Measurements from ENCODE around the gene PRC1. TPM values are rescaled to one million over a fixed set of nuclear protein-coding genes. Genes with fewer than 3 reads are reported as not detected.
A peak's percentile ranks its signal among the peaks of the same experiment; 100 is the strongest.

The PRC1 gene
- polyA plus RNA-seq, 3 donors from 2014 or later: 1.1 to 4.1 (median 1.5) TPM

DNA sequence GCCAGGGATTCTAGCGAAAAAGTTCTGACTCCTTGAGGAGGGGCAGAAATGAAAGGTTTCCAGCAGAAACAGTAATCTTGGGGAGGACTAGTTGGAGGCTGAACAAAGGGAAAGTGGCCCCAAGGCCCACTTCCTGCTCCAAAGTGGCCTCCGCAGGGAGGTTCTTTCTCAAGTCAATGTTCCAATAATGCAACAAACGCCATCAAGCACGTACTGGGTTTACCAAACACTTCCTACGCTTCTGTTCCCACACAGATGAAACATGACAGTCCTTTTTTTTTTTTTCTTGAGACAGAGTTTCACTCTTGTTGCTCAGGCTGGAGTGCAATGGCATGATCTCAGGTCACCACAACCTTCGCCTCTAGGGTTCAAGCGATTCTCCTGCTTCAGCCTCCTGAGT is 49.2 kb downstream of the PRC1 start:
- Mint-ChIP-seq H3K27ac (no peak overlapping the region), H3K36me3 (peaks cover 10 to 33% (median 17%) of the 10 kb centered on the region in 3 donors), H3K4me3 (no peak overlapping the region), H3K9me3 (no peaks in the 10 kb centered on the region), H3K27me3 (ENCODE audit: low read depth in 3 of 3) (no peaks in the 10 kb centered on the region), H3K4me1 (no peaks in the 10 kb centered on the region)
- no peak for DNase-seq

DNA sequence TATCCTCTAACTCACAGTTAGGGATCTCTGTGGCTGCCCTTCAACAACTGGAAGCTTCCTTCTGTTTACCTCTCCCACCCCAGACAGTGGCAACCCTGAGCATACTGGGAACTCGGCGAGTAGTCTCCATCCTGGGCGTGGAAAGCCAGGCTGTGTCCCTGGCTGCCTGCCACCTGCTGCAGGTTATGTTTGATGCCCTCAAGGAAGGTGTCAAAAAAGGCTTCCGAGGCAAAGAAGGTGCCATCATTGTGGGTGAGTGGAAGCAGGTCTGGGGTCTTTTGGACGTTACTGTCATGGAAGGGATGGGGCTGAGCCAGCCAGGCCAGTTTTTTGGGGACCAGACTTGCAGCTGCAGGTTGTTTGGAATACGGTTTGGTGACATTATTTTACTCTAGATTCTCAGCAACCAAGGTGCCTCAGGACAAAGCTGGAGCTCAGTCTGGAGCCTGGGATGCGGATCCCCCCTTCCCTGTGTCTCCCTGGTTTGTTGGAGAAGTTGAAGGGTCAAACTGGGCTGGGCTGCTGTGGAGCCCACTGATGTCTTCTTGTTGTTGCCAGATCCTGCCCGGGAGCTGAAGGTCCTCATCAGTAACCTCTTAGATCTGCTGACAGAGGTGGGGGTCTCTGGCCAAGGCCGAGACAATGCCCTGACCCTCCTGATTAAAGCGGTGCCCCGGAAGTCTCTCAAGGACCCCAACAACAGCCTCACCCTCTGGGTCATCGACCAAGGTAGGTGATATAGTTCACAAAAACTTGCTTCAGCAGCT is 51.8 kb downstream of the PRC1 start:
- no peak overlapping the region for H3K27ac Mint-ChIP-seq
- no peaks in the 10 kb centered on the region for H3K4me1 Mint-ChIP-seq
- no peak for DNase-seq
- no peak overlapping the region for H3K4me3 Mint-ChIP-seq
- H3K36me3 Mint-ChIP-seq: peaks cover 10 to 43% (median 12%) of the 10 kb centered on the region in 3 donors
- no peaks in the 10 kb centered on the region for H3K9me3 Mint-ChIP-seq
- no peaks in the 10 kb centered on the region for H3K27me3 Mint-ChIP-seq (ENCODE audit: low read depth in 3 of 3)

DNA sequence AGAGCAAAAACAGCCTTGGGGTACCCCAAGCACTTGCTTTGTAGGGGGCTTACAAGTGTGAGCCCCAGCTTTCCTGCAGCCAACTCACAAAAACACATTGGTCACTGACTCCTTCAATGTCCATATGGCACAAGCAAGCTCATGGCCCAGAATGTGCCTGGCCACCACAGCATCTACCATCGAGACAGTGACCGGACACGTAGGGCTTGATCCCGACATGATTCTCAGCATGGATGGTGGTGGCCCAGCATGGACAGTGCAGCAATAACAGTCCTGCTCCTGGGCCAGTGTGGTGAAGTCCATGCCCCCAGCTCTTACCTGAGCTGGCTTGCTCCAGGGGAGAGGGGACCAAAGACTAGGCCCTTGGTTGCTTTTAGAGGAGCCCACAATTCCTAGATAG is 53.3 kb downstream of the PRC1 start:
- Mint-ChIP-seq H3K27me3 (ENCODE audit: low read depth in 3 of 3) (no peaks in the 10 kb centered on the region), H3K36me3 (peaks cover 12 to 40% (median 13%) of the 10 kb centered on the region in 3 donors), H3K27ac (peak overlapping the region in 1 of 6 donors; percentile 12), H3K4me1 (peaks cover 9 to 10% of the 10 kb centered on the region in 2 donors), H3K4me3 (no peak overlapping the region), H3K9me3 (no peaks in the 10 kb centered on the region)
- DNase-seq: no peak

DNA sequence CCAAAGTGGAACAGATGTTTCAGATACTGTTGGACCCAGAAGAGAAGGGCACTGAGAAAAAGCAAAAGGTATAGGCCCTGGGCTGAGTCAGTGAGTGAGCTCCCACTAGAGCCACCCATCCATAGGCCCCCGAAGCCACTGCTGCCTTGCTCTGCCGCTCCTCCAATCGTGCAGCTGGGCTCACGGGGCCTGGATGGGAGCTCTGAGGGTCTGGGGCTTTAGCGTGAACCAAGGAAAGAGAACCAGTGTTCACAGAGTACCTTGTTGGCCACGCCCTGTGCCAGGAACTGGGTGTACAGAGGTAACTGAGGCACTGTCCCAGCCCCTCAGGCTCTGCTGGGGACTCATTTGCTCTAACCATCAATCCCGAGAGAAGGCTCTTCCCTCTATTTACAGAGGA is 54.6 kb downstream of the PRC1 start:
- peaks cover 11 to 36% (median 12%) of the 10 kb centered on the region in 3 donors for H3K36me3 Mint-ChIP-seq
- peaks cover 15 to 17% of the 10 kb centered on the region in 2 donors for H3K4me1 Mint-ChIP-seq
- H3K4me3 Mint-ChIP-seq: no peak overlapping the region
- H3K27me3 Mint-ChIP-seq (ENCODE audit: low read depth in 3 of 3): no peaks in the 10 kb centered on the region
- H3K27ac Mint-ChIP-seq: no peak overlapping the region
- DNase-seq: no peak
- no peaks in the 10 kb centered on the region for H3K9me3 Mint-ChIP-seq

DNA sequence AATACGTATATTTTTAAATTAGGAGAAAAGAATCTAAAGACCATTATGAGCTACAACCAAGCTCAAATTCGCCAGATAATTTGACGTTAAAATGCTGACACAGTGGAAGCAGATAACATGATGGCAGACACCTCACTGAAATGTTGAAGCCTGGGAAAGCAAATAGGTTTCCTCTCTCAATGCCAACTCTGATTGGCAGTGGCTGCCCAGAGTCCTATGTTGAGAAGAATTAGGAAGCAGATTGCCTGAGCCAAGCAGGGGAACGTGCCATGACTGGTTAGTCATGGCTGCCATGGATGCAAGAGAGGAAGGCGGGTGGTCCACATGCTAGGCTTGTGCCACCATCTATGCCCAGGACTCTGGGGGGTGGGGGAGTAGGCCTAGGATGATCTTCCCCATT is 56.1 kb downstream of the PRC1 start:
- no peak overlapping the region for H3K4me3 Mint-ChIP-seq
- peaks cover 8 to 30% (median 12%) of the 10 kb centered on the region in 3 donors for H3K36me3 Mint-ChIP-seq
- H3K27ac Mint-ChIP-seq: no peak overlapping the region
- DNase-seq: no peak
- no peaks in the 10 kb centered on the region for H3K9me3 Mint-ChIP-seq
- peaks cover 22 to 26% of the 10 kb centered on the region in 2 donors for H3K4me1 Mint-ChIP-seq
- peaks cover 0 to 2% (median 2%) of the 10 kb centered on the region in 3 donors for H3K27me3 Mint-ChIP-seq (ENCODE audit: low read depth in 3 of 3)

DNA sequence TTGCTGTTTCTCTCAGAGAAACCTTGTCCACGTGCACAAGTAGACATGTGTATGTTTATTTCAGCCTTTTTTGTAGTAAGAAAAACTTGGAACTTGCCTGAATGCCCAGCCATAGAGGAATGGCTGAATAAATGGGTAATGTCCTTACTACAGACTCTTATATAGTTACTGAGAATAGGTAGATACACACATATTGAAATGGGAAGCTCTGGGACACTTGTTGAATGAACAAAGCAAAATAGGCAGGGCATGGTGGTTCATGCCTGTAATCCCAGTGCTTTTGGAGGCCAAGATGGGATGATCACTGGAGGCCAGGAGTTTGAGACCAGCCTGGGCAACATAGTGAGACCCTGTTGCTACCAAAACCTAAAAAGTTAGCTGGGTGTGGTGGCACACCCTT is 57.5 kb downstream of the PRC1 start:
- H3K27ac Mint-ChIP-seq: peak overlapping the region in 2 of 6 donors; percentile 49 to 81
- peaks cover 0 to 8% (median 4%) of the 10 kb centered on the region in 3 donors for H3K27me3 Mint-ChIP-seq (ENCODE audit: low read depth in 3 of 3)
- H3K4me1 Mint-ChIP-seq: peaks cover 27 to 34% of the 10 kb centered on the region in 2 donors
- DNase-seq: no peak
- H3K4me3 Mint-ChIP-seq: peak overlapping the region; percentile 85 to 98 (median 85)
- H3K36me3 Mint-ChIP-seq: peaks cover 3 to 20% (median 7%) of the 10 kb centered on the region in 3 donors
- no peaks in the 10 kb centered on the region for H3K9me3 Mint-ChIP-seq

DNA sequence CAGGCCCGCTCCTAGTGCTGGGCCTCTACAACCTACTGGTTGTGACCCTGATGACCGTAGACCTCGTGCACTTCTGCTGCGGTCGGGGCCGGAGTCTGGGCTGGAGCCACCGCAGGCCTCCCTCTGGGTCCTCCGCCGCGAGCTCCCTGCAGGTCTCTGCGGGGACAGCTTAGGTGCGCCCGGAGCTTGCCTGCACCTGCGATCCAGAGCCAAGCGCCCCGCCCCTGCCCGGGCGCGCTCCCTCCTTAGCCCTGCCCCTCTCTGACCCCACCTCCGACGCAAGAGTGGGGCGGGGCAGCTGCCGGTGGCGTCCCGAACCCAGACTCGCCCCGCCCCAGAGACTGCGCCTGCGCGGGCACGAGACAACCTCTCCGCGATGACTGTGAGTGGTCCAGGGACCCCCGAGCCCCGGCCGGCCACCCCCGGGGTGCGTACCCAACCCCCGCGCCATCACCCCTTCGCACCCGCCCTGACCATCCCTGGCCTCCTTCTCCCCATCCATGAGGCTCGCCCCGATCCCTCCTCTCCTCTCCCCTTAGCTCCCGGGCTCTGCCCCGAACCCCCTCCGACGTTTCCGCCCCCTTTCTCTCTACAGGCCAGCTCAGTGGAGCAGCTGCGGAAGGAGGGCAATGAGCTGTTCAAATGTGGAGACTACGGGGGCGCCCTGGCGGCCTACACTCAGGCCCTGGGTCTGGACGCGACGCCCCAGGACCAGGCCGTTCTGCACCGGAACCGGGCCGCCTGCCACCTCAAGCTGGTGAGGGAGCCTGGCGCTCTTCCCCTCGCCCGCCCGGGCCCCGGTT is 59.2 kb downstream of the PRC1 start, which contains the start of gene UNC45A:
UNC45A (plus strand) TSS at position 337 of the 803 bp plus-strand sequence; CDS start at position 377, 40 bp downstream.
- Mint-ChIP-seq H3K36me3 (peaks cover 3 to 10% (median 3%) of the 10 kb centered on the region in 3 donors), H3K4me1 (peaks cover 43 to 49% of the 10 kb centered on the region in 2 donors), H3K27me3 (ENCODE audit: low read depth in 3 of 3) (peaks cover 0 to 12% (median 8%) of the 10 kb centered on the region in 3 donors), H3K27ac (peak within 1 kb of the TSS; percentile 89 to 93 (median 93)), H3K4me3 (peak within 1 kb of the TSS; percentile 85 to 98 (median 85)), H3K9me3 (no peaks in the 10 kb centered on the region)
- DNase-seq: peak; percentile 88 to 91 (median 91)

DNA sequence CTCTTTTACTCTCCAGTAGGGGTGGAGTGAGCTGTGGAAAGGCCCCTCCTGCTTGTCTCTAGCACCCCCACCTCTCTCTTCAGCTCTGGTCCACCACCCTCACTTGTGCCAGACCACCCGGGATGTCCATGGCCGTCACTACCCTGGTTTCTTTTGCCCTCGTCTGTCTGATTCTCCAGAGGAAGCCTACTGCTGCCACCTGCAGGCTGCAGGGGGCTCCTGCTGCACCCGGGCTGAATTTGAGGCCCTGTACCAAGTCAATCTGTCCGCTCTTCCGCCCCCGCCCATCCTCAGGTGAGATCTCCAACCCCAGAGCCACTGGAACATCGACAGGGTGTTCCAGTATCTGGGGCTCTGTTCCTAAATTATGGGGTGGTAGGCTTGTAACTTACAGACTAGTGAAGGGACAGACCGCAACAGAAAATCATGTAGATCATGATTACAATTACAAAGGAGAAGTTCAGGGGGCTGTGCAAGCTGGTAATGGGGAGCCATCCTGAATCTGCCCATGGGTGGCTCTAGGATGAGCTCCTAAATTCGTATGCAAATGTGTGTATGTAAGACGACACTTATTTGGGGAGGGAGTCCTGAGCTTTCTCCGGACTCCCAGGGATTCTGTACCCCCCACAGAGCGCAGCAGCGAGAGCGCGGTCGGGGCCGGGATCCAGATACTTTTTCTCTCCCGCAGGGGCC is 59.9 kb downstream of the PRC1 start:
- H3K4me3 Mint-ChIP-seq: peak overlapping the region; percentile 85 to 98 (median 85)
- peaks cover 3% of the 10 kb centered on the region in 3 donors for H3K36me3 Mint-ChIP-seq
- peak; percentile 76 to 80 (median 80) for DNase-seq
- peak overlapping the region; percentile 89 to 93 (median 93) for H3K27ac Mint-ChIP-seq
- H3K27me3 Mint-ChIP-seq (ENCODE audit: low read depth in 3 of 3): peaks cover 0 to 13% (median 11%) of the 10 kb centered on the region in 3 donors
- peaks cover 49 to 55% of the 10 kb centered on the region in 2 donors for H3K4me1 Mint-ChIP-seq
- no peaks in the 10 kb centered on the region for H3K9me3 Mint-ChIP-seq

DNA sequence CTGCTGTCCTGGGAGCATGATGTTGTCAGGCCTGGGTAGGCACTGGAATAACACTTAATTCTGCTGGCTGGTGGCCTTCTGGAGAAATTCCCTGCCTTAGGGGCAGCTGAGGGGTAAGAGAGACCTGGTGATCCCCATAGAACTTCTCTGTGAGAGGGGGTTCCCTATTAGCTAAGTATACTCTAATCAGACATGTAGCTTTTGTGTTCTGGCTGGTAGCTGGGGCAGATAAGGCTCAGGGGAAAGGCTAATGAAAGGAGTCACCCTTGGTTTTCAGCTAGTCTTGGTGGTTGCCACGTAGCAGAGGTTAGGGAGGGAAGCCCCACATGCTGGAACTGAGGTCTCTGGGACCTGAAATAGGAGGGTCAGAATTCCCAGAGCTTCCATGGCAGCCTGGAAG is 61.0 kb downstream of the PRC1 start:
- Mint-ChIP-seq H3K27me3 (ENCODE audit: low read depth in 3 of 3) (peaks cover 0 to 16% (median 11%) of the 10 kb centered on the region in 3 donors), H3K9me3 (no peaks in the 10 kb centered on the region), H3K4me1 (peaks cover 52 to 64% of the 10 kb centered on the region in 2 donors), H3K36me3 (peaks cover 2 to 3% (median 2%) of the 10 kb centered on the region in 3 donors), H3K4me3 (peak overlapping the region; percentile 21 to 96 (median 55)), H3K27ac (peak overlapping the region in 3 of 6 donors; percentile 34 to 93 (median 49))
- no peak for DNase-seq

DNA sequence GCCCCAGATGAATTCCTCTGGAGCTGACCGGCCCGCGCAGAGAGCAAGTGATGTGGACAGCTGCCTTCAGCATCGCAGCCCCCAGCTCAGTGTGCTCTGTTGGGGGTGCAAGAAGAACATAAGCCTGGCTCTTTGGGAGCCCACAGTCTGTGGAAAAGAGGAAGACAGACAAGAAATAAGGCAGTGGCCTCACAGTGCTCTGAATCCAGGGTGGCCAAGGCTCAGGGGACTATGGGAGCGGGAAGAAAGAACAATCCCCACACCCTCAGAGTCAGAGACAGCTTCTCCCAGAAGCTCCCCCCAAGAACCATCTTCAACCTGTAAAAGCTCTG is 61.7 kb downstream of the PRC1 start:
- Mint-ChIP-seq H3K4me3 (peak overlapping the region; percentile 95 to 97 (median 96)), H3K36me3 (peaks cover 0 to 3% (median 0%) of the 10 kb centered on the region in 3 donors), H3K4me1 (peaks cover 52 to 65% of the 10 kb centered on the region in 2 donors), H3K27me3 (ENCODE audit: low read depth in 3 of 3) (peaks cover 0 to 16% (median 11%) of the 10 kb centered on the region in 3 donors), H3K27ac (peak overlapping the region; percentile 87 to 98 (median 89)), H3K9me3 (no peaks in the 10 kb centered on the region)
- DNase-seq: no peak

DNA sequence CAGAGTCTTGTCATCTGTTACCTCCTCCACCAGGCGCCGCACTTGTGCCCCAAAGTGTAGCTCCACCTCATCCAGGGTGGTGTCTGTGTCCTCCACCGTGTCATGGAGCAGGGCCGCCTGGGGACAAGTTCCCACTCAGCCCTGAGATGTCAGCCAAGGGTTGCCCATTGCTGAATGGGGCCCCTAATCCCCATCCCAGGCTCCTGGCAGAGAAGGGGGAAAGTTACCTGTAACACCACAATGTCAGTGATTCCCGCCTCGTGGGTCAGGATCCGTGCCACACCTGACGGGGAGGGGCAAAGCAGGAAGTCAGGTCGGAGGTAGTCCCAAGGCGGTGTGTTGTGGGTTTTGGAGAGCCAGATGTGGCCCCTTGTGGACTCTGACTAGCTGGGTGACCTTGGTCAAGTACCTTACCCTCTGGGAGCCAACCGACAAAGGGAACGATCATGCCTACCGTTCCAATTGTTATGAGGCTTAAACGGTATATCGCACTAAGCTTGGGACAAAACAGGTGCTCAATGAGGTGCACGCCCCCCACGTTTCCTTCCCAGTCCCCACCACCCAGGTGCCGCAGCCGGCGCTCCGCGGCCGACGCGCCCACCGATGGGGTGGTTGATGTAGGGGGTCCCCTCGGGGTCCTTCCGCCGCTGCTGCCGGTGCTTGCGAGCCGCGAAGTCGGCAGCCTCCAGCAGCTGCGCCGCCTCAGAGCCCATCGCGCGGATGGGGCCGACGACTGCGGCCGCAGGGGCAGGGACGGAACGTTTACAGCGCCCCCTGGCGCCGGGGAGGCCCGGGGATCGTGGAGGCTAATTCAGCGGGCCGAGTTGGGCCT is 62.3 kb downstream of the PRC1 start, which contains the start of gene HDDC3:
HDDC3 (minus strand) TSS at position 722 of the 832 bp plus-strand sequence; CDS start at position 713, 9 bp downstream.
- peaks cover 52 to 65% of the 10 kb centered on the region in 2 donors for H3K4me1 Mint-ChIP-seq
- H3K27me3 Mint-ChIP-seq (ENCODE audit: low read depth in 3 of 3): peaks cover 0 to 16% (median 11%) of the 10 kb centered on the region in 3 donors
- DNase-seq: peak; percentile 85 to 86 (median 86)
- H3K36me3 Mint-ChIP-seq: peaks cover 0 to 3% (median 0%) of the 10 kb centered on the region in 3 donors
- H3K4me3 Mint-ChIP-seq: peak within 1 kb of the TSS; percentile 95 to 97 (median 96)
- peak within 1 kb of the TSS; percentile 93 to 98 (median 96) for H3K27ac Mint-ChIP-seq
- H3K9me3 Mint-ChIP-seq: no peaks in the 10 kb centered on the region

DNA sequence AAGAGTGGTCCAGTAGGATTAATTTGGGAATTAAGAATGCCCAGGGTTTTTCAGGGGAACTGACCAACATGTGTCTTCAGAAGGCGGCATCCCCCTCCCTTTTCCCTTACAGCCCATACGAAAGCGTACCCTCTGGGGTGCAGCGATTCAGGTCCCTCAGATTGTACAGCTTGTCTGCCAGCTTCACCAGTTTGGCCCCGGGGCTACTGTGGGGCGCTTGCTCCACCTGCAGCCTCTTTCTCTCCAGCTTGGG is 62.8 kb downstream of the PRC1 start:
- H3K36me3 Mint-ChIP-seq: no peaks in the 10 kb centered on the region
- peaks cover 0 to 16% (median 11%) of the 10 kb centered on the region in 3 donors for H3K27me3 Mint-ChIP-seq (ENCODE audit: low read depth in 3 of 3)
- no peak for DNase-seq
- H3K4me3 Mint-ChIP-seq: peak overlapping the region; percentile 95 to 97 (median 96)
- peaks cover 48 to 60% of the 10 kb centered on the region in 2 donors for H3K4me1 Mint-ChIP-seq
- H3K9me3 Mint-ChIP-seq: no peaks in the 10 kb centered on the region
- peak overlapping the region; percentile 93 to 98 (median 96) for H3K27ac Mint-ChIP-seq
